GM18507 (cell line): ENCODE measurements around the gene GHRL.
"Not testable (repeated sequence)": the region's sequence is repeated elsewhere in the genome, so short reads cannot be mapped to it uniquely, and the experiment has no call there.

Experiments used
- DNase-seq: peaks from one replicate; pipeline ENCODE4 v3.0.0; 2011; ENCODE audit warnings: low read depth; ENCODE audit not compliant: insufficient read length; ENCODE audit errors: extremely low spot score
- FAIRE-seq: peaks from 2 replicates; lab custom pipeline; 2011; peaks lifted over from hg19 to GRCh38; lab: Jason Lieb, UNC

The GHRL gene

DNA sequence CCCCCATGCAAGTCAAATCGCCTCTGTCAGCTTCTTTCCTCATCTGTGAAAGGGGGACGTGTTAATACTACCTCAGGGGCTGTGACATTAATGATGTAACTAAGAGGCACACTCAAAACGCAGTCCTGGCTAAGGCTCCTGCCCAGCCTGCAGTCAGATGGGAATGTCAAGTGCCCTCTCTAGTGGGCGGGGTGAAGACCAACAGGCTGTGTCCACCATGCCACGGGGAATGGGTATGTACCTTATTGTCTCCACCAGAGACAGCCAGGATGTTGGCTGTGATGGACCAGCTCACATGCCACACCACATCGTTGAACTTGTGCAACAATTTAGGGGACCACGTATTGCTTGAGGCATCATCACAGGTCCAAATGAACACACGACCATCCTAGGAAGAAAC is 11.0 kb upstream of the GHRL start:
- DNase-seq (no peak), FAIRE-seq (no peak)

DNA sequence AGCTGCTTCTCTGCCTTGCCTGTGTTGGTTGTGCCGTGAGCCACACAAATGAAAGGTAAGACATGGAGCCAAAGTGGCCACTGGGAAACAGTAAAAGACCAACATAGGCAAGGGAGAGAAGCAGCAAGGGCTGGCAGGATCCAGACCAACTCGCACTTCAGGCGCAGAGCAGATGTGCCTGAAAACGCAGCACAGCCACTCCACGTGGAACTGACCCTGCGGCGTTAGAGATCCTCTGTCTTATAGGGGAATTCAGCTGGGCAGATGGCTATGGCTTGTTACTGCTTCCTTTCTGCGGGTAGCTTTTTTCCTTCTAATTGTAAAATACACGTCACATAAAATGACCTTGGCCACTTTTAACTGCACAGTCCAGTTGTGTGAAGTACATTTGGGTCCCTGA is 10.4 kb upstream of the GHRL start:
- no peak for DNase-seq
- no peak for FAIRE-seq

DNA sequence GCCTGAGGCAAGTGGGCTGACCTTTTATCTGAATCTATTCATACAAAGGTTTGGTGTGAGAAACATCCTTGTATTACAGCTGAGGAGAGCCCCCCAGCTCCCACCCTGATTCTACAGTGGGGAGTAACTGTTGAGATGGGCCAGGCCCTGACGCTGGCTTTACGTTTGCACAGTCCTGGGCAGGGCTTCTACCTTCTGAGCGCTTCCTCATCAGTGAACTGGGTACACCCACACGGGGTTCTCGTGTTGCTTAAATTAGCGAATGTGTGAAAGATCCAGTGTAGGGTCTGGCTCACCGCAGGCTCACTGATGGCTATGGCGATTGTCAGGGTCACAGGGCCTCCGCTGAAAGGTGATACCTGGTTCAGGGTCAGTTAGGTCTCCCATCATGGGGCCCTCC is 7.3 kb upstream of the GHRL start:
- FAIRE-seq (no peak), DNase-seq (no peak)

DNA sequence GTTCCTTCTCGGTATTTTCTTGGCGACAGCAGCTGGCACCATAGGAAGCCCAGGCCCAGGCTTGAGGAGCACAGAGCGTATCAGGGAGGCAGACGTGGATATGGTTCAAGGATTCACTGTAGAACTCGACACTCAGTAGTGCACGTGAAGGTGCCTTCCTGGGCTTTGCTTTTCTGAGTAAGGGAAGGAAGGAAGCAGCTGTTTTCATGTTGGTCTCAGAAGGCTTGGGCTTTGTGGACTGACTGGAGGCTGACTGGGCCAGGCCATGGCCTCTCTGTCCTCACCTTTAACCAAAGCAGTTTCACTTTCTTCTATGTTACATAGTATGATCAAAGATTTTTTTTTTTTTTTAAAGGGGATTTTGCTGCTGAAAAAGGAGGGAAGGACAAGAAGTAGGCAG is 6.9 kb upstream of the GHRL start:
- FAIRE-seq (no peak), DNase-seq (no peak)

DNA sequence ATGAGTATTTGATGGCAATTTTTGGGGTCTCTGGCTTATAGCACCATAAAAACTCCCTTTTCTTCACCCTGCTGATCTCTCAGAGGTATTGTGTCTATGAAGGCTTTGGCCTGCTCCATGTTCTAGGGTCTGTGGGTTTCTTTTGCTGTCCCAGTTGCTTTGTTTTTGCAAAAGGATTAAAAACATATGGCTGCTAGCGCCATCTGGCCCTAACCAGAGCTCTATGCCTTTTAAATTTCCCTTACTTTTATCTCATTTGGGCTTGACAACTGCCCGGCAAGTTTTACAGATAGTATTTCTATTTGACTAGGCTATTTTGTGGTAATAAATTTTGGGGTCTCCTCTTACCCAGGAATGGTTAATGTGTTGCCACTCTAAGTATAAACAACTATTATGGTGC is 6.4 kb upstream of the GHRL start:
- FAIRE-seq: no peak
- DNase-seq: no peak

DNA sequence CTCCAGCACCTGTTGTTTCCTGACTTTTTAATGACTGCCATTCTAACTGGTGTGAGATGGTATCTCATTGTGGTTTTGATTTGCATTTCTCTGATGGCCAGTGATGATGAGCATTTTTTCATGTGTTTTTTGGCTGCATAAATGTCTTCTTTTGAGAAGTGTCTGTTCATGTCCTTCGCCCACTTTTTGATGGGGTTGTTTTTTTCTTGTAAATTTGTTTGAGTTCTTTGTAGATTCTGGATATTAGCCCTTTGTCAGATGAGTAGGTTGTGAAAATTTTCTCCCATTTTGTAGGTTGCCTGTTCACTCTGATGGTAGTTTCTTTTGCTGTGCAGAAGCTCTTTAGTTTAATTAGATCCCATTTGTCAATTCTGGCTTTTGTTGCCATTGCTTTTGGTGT is 5.3 kb upstream of the GHRL start:
- not testable (repeated sequence) for FAIRE-seq, DNase-seq

DNA sequence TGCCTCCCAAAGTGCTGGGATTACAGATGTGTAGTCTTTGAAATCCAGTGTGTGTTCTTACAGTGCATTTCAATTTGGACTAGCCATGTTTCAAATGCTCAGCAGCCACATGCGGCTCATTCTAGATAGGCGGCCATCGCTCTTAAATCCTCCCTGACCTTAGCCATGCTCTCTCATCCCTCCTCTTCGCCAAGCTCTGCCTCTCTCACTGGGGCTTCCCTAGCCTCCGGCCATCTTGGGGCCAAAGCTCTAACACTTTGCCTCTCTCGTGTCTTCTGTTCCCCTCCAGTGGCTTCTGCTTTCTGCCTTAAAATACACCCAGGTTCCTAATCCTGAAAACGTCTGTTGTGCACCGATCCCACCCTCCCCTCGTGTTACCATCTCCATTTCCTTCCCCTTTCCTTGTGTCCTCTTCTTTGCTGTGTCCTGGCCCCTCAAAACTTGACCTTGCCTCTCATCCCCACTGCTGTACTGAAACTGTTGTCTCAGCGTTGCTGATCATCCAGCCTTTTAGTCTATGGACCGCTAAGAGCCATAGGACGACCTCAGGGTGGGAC is 1.4 kb upstream of the GHRL start:
- FAIRE-seq (no peak), DNase-seq (no peak)

DNA sequence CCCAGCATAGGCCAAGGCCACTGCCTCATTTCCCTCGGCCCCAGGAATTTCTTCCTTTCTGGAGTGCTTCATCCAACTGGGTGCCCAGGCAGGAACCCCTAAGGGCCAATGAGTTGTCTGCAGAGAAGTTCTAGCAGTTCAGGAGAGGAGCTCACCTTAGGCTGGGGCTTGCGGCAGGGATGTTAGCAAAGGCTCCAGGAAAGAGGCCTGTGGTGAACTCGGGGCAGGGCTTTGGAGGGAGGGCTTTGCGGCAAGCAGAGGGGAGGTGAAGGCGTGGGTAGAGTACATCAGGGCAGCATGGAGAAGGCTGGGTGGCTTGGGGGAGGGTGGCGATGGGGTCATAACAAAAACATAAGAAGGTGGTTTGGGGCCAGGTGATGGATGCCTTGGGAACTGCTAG is 1.1 kb downstream of the GHRL start:
- no peak for FAIRE-seq

DNA sequence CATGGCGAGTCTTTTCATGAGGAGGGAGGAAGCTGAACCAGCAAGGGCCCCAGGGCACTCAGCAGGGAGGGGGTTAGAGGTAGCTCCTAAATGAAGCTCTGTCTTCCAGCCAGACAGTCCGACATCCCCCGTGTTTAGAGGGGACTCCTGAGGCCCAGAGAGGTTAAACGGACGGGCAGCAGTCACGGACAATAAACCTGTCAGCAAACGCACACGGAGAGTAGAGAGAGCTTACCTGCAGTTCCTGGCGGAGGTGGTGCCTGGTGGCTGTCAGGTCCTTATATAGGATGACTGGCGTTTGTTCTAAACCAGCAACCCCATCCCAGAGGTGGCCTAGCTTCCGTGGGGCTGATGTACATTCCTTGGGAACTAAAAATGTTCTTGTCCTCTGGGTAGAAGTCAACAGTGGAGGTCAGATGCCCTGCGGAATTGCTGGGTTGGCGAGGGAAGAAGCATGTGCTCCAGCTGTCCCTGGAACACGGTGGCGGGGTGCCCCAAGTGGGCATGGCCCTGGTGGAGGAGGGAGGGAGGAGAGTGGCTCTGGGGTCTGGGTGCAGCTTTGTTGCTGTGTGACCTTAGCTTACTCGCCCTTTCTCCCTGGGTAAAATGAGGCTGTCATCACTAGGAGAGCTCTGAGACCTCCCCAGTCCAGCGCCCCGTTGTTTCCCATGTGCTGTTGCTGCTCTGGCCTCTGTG is 2.1 kb downstream of the GHRL start:
- no peak for FAIRE-seq
- DNase-seq: no peak

More for the DNA sequence above, 1.1 kb downstream of the GHRL start:
- no peak for DNase-seq

DNA sequence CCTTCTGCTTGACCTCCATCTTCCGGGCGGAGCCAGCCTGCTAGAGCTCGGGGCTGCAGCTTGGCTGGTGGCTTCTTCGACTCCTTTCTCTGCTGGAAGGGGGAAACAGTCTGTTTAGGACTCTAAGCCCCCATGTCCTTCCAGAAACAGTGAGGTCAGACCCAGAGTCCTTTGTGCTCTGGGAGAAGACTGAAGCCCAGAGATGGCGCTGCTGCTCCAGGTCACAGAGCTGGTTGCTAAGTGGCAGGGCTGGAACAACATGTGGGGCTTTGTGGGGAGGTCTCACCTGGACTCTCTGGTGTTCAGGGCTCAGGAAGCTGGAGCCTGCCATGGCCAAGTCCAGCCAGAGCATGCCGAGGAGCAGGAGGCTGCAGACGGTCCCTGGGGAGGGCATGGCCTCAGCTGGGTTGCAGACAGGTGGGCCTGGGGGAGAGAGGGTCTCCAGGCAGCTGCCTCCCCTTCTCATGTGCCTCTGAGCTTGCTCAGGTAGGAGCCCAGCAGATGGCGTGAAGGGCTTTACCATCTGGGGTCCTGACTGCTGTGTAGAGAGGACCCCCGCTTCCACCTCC is 2.9 kb downstream of the GHRL start:
- FAIRE-seq (no peak), DNase-seq (no peak)

DNA sequence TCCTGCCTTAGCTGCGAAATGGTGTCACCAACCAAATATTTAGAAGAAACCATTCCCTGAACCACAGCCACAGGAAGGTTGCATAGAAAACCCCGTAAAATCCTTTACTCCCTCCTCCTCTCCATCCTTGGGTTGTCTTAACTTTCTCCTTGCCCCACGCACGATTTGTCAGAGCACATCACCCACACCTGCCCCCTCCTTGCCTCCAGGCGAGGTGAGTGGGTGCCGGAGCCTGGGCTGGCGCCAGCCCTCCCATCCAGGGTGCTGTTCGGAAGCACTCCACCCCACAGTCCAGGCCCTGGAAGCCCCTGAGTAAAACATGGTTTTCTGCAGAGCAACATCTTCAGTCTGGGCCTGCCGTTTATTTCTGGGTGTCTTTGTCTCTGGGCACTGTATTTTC is 3.7 kb downstream of the GHRL start:
- no peak for FAIRE-seq

DNA sequence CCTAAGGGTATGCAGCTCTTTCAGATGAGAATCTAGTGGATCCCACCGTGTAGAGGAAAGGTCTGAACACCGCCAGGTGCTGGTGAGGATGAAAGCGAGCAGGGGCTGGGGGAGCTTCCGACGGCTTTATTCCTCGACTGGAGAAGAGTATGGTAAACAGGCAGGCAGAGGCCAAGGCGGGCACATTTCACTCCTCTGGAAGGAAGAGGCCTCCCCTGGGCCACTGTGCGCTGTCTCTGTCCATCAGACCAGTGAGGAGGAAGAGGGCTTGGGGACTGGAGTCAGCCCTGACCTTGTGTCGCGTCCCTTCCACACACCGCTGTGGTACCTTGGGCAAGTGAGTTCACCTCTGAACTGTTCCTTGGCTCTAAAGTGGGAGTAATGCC is 4.2 kb downstream of the GHRL start:
- FAIRE-seq: no peak
- DNase-seq: no peak

More for the DNA sequence above, 3.7 kb downstream of the GHRL start:
- DNase-seq: no peak

DNA sequence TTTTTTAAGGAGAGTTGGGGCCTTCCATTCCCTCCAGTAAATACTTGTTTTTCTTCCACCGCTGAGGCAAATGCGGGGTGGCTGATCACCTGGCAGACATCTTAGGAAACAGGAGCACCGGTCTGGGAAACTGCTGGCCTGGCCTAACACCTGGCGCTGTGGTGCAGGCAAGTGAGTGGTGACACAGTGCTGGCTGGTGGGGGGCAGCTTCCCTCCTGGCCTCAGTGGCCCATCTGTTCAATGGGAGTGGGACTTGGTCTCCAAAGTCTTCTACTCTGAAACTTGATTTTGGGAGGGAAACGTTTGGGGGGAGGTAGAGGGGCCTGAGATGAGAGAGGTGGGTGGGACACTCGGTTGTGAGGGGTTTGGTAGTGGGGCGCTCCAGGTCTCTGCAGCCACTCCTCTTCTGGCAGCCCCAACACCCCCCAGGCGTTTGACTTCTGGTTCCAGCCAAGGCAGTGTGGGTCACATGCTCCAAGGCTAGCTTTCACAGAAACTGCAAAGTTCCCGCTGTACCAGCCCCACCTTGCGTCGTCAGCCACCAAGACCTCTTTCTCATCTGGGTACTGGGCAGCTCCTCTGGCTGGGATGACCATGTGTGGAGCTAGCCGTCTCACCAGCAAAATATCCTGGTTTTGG is 4.7 kb downstream of the GHRL start:
- FAIRE-seq (no peak), DNase-seq (no peak)

DNA sequence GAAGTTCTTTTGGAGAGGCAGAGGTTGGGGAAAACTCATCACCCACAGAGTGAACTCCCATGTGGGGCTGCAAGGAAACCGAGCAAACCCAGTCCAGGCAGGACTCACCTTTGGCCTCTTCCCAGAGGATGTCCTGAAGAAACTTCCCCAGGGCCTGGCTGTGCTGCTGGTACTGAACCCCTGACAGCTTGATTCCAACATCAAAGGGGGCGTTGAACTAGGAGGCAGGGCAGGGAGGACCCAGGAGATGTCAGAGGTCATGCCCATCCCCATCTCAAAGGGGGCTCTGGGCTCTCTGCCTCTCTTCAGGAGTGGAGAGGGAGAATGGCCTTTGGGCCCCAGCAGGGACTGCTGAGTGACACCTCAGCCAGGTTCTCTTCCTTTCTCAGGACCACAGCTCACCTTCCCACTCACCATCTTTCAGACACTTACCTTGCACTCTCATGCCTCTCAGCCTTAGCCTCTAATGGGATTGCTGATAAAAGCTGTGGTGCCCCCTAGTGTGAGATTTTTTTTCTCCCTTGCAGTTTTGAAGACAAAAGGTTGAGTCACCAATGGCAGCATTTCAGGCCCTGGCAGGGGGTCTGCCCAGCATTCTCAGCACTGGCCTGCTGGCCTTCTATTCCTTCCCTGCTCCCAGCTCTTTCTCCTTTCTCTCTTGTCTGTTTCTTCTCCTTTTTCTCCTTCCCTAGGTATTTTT is 6.0 kb downstream of the GHRL start:
- no peak for FAIRE-seq
- DNase-seq: no peak

DNA sequence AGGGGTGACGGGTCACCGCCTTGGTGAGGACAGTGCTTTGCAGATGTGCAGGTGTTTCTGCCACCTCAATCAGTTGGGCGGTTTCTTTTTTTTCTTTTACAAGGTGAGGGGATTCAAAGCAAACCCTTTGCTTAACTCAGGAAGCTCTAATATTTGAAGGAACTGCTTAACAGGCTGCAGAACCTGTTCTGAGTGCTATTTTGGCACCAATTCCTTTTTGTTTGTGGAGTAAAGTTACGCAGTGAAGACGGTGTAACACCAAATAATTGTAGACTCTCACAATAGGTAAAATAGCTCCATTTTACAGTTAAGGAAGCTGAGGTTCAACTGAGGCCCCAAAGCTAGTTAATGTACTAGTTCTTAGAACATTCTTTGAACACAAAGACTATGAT is 6.6 kb downstream of the GHRL start:
- FAIRE-seq (no peak), DNase-seq (no peak)

DNA sequence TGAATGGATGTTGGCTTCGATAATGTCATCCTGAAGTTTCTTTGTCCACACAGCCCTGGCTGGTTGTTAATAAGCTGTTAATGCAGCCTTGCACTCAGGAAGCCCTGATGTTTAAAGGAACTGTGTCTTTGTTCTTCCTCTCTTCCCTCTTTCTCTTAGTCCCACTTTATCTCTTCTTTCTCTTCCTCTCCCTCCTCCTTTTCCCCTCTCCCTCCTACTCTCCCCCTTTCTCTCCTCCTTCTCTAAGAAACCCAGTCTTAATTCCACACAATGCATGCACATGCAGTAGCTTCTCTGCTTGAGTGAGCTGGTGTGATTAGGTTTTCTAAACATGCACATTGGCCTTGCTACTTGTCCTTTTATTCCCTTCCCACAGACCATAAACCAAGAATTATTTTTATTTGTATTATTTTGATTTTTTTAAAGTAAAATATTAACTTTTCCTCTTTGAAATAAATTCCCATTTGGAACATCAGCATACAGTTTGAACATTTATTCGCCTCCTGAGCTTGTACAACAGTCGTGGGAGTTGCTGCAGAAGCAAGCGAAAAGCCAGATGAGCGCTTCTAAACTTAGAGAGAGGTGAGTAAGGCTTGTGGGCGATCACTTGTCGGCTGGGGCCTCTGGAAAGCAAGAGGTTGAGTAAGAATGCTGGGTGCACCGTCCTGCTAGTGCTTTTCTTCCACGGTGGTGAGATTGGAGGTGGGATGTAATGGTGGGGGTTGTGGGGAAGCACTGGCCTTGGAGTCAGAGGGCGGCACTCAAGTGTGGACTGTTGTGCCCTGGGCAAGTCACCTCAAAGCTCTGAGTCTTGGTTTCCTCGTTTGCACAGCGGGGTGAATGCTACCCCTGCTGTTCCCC is 7.2 kb downstream of the GHRL start:
- DNase-seq (no peak), FAIRE-seq (no peak)

DNA sequence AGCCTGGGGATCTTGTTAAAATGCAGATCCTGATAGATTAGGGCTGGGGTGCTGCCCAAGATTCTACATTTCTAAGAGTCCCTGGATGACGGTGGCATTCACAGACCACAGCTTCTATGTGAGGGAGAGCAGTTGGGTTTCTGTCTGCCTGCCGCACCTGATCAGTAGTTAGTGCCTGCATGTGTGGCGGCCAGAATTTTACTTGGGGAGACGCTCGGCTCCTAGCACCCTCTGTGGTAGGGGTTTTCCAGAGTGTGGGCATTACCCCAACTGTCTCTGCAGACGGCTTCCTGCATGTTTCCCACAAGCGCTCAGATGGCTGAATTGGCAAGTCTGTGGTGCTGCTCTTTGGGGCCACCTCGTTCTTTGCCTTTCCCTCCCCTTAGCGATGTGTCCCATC is 8.3 kb downstream of the GHRL start:
- FAIRE-seq (no peak), DNase-seq (no peak)

DNA sequence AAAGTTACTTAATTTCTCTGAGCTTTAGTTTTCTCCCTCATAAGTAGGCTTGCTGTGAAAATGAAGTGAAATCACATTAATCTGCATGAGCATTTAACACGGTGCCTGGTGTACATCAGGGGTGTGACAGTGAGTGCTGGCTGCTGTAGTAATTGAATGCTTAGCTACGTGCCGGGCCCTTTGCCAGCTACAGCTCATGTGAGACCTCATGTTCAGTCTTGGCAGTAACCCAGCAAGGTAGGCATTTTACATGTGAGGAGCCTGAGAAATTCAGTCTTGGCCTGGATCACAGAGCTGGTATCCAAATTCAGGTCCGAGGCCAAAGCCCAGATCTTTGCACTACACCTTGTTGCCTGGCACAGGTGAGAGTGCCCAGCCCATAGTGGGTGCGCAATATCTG is 9.1 kb downstream of the GHRL start:
- FAIRE-seq: no peak
- DNase-seq: no peak

DNA sequence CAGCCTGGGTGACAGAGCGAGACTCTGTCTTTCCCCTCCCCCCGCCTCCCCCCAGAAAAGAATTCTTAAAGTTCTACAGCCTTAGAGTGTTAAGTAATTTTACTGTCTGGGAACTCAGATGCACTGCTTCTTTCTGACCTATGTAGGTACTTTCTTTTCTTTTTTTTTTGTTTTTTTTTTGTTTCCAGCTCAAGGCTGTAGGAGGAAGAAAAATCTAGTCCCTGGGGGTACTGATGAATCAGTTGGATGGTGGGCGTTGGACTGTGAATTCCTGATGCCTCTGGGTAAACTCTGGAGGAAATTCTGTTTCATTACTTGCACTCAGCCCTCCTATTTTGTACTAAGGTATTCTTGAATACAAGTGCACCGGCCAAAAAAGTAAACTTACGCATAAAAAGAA is 10.8 kb downstream of the GHRL start:
- DNase-seq: no peak
- no peak for FAIRE-seq

DNA sequence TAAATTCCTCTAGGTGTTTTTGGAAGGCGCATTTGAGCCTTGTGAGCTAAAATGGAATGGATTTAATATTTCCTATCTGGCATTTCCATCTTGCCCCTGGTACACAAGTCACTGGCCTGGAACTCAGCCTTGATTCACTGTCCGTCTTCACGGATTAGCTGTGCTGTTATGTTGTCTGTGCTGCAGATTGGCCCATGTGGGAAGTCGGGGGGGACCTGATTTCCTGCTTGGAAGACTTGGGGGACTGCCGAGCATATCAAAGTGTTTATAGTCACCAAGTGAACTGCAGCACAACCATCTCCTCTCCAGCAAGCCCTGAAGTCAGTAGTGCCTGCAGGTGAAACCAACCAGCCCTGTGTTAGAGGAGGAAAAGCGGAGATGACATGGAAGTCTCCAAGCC is 12.2 kb downstream of the GHRL start:
- DNase-seq: no peak
- FAIRE-seq: no peak
